Lung (tissue), 12 donors: Measurements from ENCODE around the gene KIRREL2. TPM values are rescaled to one million over a fixed set of nuclear protein-coding genes. Genes with fewer than 3 reads are reported as not detected.

Experiments
- ATAC-seq: fragments of 200-7000 bp; cut with Tn5 transposase; one replicate; pipeline ENCODE4 v1.9.1; 2020; ENCODE audit warnings: moderate number of reproducible peaks; ENCODE audit not compliant: insufficient read depth, low FRiP score
- DNase-seq, 3 donors: peaks; one replicate each; pipeline ENCODE4 v3.0.0-alpha.2; 2013 to 2017
- H3K27ac ChIP-seq, 2 donors: one replicate each; pipeline ENCODE4 v1.5.1; 2013; ENCODE audit warnings: mild to moderate bottlenecking in 2 of 2, moderate library complexity in 2 of 2, control low read depth in 1 of 2, inconsistent platforms in 1 of 2, low read depth in 1 of 2, low read length in 1 of 2
- H3K27me3 ChIP-seq, 3 donors: one replicate each; pipeline ENCODE4 v1.5.1; 2013; ENCODE audit warnings: low read length in 2 of 3; ENCODE audit not compliant: control insufficient read depth in 3 of 3, insufficient read depth in 3 of 3
- H3K36me3 ChIP-seq, 4 donors: one replicate each; pipeline ENCODE4 v1.5.1; 2013; ENCODE audit warnings: low read length in 4 of 4, mild to moderate bottlenecking in 1 of 4, moderate library complexity in 1 of 4; ENCODE audit not compliant: control insufficient read depth in 4 of 4, insufficient read depth in 4 of 4
- H3K4me1 ChIP-seq, 5 donors: one replicate each; pipeline ENCODE4 v1.5.1; 2013; ENCODE audit warnings: low read length in 5 of 5, mild to moderate bottlenecking in 2 of 5, moderate library complexity in 1 of 5; ENCODE audit not compliant: control insufficient read depth in 5 of 5, insufficient read depth in 5 of 5
- H3K4me3 ChIP-seq: one replicate; pipeline ENCODE4 v1.5.1; 2013; ENCODE audit warnings: mild to moderate bottlenecking, control low read depth, moderate library complexity
- H3K9ac ChIP-seq, 2 donors: one replicate each; pipeline ENCODE4 v1.5.1; 2013; ENCODE audit warnings: low read length in 2 of 2, control low read depth in 1 of 2; ENCODE audit not compliant: insufficient read depth in 1 of 2
- H3K9me3 ChIP-seq, 4 donors: one replicate each; pipeline ENCODE4 v1.5.1; 2013; ENCODE audit warnings: low read length in 3 of 4, mild to moderate bottlenecking in 1 of 4, moderate library complexity in 1 of 4; ENCODE audit not compliant: control insufficient read depth in 4 of 4, insufficient read depth in 3 of 4
- WGBS, 2 donors: extraction: QIAGEN DNeasy Blood & Tissue Kit; methylation state at CpG; one replicate each; pipeline ENCODE4 v1.1.7; 2013; 5-methylcytosine and 5-hydroxymethylcytosine counted together
- polyA plus RNA-seq, 2 donors: library from polyadenylated mRNA; stranded (reverse); fragments of 200-250 nt; gene quantifications; one replicate each; pipeline ENCODE4 v1.2.1, GENCODE V29; 2013
- total RNA-seq, 2 donors: library from RNA; depleted of rRNA in 1 of 2; stranded (reverse); fragments of >200 nt in 1 of 2; gene quantifications; one replicate each; pipeline ENCODE4 v1.2.1, GENCODE V29; 2014 to 2021
- TF ChIP-seq, protein P1 (sequence below): IDR thresholded peaks from 2 replicates; pipeline ENCODE4 v1.5.1; 2012; ENCODE audit warnings: mild to moderate bottlenecking; ENCODE audit errors: control extremely low read depth, extremely low read depth
- donor health status: control.
- donor health status: control.
- donor health status: Bipolar disorder and iron deficiency.
- donor health status: healthy.
- donor health status: DM: yes; HTN: yes; CAD: no.

KIRREL2 gene
- total and polyA plus RNA-seq, 4 donors = 0.04 to 1.2 (median 0.10) TPM; not detected in 1

DNA sequence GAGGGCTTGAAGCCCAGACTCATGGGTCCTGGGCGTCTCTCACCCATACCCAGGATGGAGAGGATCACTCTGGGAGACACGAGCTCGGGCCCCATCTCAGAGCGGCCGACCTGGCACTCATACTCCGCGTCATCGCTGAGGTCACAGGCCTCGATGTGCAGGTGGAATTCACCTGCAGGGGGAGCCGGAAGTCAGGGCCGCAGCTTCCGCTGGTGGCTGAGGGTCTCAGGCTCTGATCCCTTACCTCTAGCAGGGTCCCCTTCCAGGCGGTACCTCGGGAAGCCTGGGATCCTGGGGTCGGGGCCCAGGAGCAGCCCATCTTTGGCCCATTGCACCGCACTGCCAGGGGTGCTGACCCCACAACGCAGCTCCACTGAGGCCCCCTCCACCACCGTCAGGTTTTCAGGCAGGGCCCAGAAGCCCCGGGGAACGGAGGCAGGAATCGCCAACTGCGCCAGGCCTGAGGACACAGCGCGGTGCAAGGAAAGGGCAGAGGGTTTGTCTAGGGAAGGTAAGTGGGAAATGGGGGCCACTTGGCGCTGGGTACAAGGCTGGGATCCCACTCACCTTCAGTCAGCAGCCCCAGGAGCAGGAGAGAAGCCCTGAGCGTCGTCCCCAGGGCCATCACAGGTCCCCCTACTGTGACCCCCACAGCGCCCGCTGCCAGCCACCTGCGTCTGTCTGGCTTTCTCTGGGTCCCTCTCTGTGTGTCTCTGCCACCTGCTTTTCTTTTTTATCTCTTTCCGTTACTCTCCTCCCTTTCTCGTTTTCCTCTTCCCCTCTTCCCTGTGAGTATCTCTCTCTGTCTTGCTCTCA is 5.3 kb upstream of the KIRREL2 start:
- TF ChIP-seq, protein P1, sequence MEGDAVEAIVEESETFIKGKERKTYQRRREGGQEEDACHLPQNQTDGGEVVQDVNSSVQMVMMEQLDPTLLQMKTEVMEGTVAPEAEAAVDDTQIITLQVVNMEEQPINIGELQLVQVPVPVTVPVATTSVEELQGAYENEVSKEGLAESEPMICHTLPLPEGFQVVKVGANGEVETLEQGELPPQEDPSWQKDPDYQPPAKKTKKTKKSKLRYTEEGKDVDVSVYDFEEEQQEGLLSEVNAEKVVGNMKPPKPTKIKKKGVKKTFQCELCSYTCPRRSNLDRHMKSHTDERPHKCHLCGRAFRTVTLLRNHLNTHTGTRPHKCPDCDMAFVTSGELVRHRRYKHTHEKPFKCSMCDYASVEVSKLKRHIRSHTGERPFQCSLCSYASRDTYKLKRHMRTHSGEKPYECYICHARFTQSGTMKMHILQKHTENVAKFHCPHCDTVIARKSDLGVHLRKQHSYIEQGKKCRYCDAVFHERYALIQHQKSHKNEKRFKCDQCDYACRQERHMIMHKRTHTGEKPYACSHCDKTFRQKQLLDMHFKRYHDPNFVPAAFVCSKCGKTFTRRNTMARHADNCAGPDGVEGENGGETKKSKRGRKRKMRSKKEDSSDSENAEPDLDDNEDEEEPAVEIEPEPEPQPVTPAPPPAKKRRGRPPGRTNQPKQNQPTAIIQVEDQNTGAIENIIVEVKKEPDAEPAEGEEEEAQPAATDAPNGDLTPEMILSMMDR = no peak
- Histone ChIP-seq H3K36me3 (no peaks in the 10 kb centered on the region), H3K27me3 (peaks cover 6 to 21% (median 11%) of the 10 kb centered on the region in 3 donors), H3K4me3 (no peak overlapping the region), H3K9ac (no peak overlapping the region), H3K9me3 (no peaks in the 10 kb centered on the region), H3K4me1 (peaks cover 0 to 10% (median 1%) of the 10 kb centered on the region in 5 donors), H3K27ac (no peak overlapping the region)
- no peak for ATAC-seq
- WGBS, 2 donors = 38 to 41% methylated on average over 32 of the region's 32 CpGs
- no peak for DNase-seq

- H3K36me3 ChIP-seq = no peaks in the 10 kb centered on the region
- peaks cover 0 to 12% (median 8%) of the 10 kb centered on the region in 5 donors for H3K4me1 ChIP-seq
- peaks cover 6 to 17% (median 16%) of the 10 kb centered on the region in 3 donors for H3K27me3 ChIP-seq
- TF ChIP-seq, protein P1 = no peak
- ATAC-seq (no peak), DNase-seq (no peak)
- no peak within 1 kb of the TSS for H3K4me3 ChIP-seq
- H3K27ac ChIP-seq = no peak within 1 kb of the TSS
- WGBS, 2 donors = 62 to 78% methylated on average over 9 of the region's 9 CpGs
- H3K9ac ChIP-seq = no peak within 1 kb of the TSS
- no peaks in the 10 kb centered on the region for H3K9me3 ChIP-seq
These were observed 4.5 kb upstream of the KIRREL2 start, which contains the start of gene NPHS1 for GRCh38 chr19:35852029-35852780. NPHS1 (minus strand) TSS chr19:35852504; CDS start chr19:35851837, 667 bp downstream.

GRCh38 chr19:35853038-35853756 is 3.5 kb upstream of the KIRREL2 start:
- Histone ChIP-seq H3K36me3 (no peaks in the 10 kb centered on the region), H3K9me3 (no peaks in the 10 kb centered on the region), H3K4me1 (peaks cover 0 to 12% (median 8%) of the 10 kb centered on the region in 5 donors), H3K9ac (no peak overlapping the region), H3K4me3 (no peak overlapping the region), H3K27me3 (peaks cover 6 to 26% (median 23%) of the 10 kb centered on the region in 3 donors), H3K27ac (no peak overlapping the region)
- TF ChIP-seq, protein P1 = no peak
- WGBS, 2 donors = 72 to 79% methylated on average over 8 of the region's 8 CpGs
- DNase-seq = no peak
- ATAC-seq = no peak
